Astrocyte of the cerebellum (primary cell): ENCODE measurements around the gene BHLHE41.
A peak's percentile ranks its signal among the peaks of the same experiment; 100 is the strongest.

Source experiments
- DNase-seq: peaks from one replicate; pipeline ENCODE4 v3.0.0-alpha.2; 2011; ENCODE audit warnings: low read depth
- H3K4me3 ChIP-seq: 2 replicates; pipeline ENCODE4 v1.5.1; 2011; ENCODE audit warnings: mild to moderate bottlenecking, low read depth, low read length, moderate library complexity
- CTCF ChIP-seq: IDR thresholded peaks from 2 replicates; pipeline ENCODE4 v1.5.1; 2012; ENCODE audit warnings: low read length, low read depth, moderate library complexity, mild to moderate bottlenecking; ENCODE audit errors: missing control alignments
- in situ Hi-C: cut with HindIII; loops from 2 replicates; pipeline ENCODE4 v1.10.0; 2017; ENCODE audit warnings: low sequenced_read_pairs

BHLHE41 gene

GRCh38 chr12:26116829-26117715 is 7.8 kb downstream of the BHLHE41 start:
- TF ChIP-seq CTCF = no peak
- H3K4me3 ChIP-seq = no peak overlapping the region
- no peak for DNase-seq
- in situ Hi-C loops = loop anchor here (25.0 kb wide), 1 partner anchor 520 kb away; no protein-coding TSS in a partner anchor

GRCh38 chr12:26114720-26115401 is 10.0 kb downstream of the BHLHE41 start:
- peak overlapping the region; percentile 53 for H3K4me3 ChIP-seq
- in situ Hi-C loops = loop anchor here (25.0 kb wide), 1 partner anchor 522 kb away; no protein-coding TSS in a partner anchor
- TF ChIP-seq CTCF = no peak
- no peak for DNase-seq

- H3K4me3 ChIP-seq = peak overlapping the region; percentile 53
- in situ Hi-C loops = loop anchor here (25.0 kb wide), 1 partner anchor 523 kb away; no protein-coding TSS in a partner anchor
- no peak for DNase-seq
- peak; percentile 45 for TF ChIP-seq CTCF
These were observed 10.8 kb downstream of the BHLHE41 start for GRCh38 chr12:26113853-26114719.

GRCh38 chr12:26113181-26113654 is 11.6 kb downstream of the BHLHE41 start:
- TF ChIP-seq CTCF = no peak
- in situ Hi-C loops = loop anchor here (25.0 kb wide), 1 partner anchor 524 kb away; no protein-coding TSS in a partner anchor
- no peak overlapping the region for H3K4me3 ChIP-seq
- DNase-seq = no peak

- no peak for DNase-seq
- TF ChIP-seq CTCF = no peak
- in situ Hi-C loops = loop anchor here (25.0 kb wide), 1 partner anchor 525 kb away; no protein-coding TSS in a partner anchor
- H3K4me3 ChIP-seq = no peak overlapping the region
These were observed 12.1 kb downstream of the BHLHE41 start for GRCh38 chr12:26112703-26113147.
